ENCODE data around the gene FRMD1. TPM values are rescaled to one million over a fixed set of nuclear protein-coding genes. Genes with fewer than 3 reads are reported as not detected.

Gene FRMD1
- total RNA-seq, 2 experiments from 2014 or later, result not detected

DNA sequence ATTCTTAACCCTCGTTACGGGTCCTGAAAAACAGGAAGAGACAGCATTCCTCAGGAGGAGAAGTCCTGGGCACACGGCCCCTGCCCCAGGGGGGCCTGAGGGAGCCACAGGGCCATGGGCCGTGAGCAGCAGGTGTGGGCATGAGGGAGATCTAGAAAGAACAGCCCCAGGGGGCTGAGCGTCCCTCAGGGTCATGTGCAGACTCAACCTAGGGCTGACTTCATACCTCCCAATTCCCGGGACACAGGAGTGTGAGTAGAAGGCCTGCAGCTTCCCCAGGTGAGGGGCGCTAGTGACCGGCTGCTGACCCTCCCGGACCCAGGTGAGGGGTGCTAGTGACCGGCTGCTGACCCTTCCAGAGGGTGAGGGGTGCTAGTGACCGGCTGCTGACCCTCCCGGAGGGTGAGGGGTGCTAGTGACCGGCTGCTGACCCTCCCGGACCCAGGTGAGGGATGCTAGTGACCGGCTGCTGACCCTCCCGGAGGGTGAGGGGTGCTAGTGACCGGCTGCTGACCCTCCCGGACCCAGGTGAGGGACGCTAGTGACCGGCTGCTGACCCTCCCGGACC is 35.1 kb downstream of the FRMD1 start:
- no peaks in the 10 kb centered on the region for H3K4me1 ChIP-seq (ENCODE audit: insufficient read depth, low read length)
- no peaks in the 10 kb centered on the region for H3K27me3 ChIP-seq (ENCODE audit: control insufficient read depth in 1 of 2, insufficient read depth in 2 of 2, low read length in 2 of 2)
- Mint-ChIP-seq H3K27me3 (no peaks in the 10 kb centered on the region), H3K27ac (no peak overlapping the region), H3K4me3 (no peak overlapping the region), H3K4me1 (ENCODE audit: low read depth) (no peaks in the 10 kb centered on the region), H3K9me3 (no peaks in the 10 kb centered on the region), H3K36me3 (ENCODE audit: low read depth) (no peaks in the 10 kb centered on the region)
- peaks cover 23 to 64% of the 10 kb centered on the region in 2 experiments for H3K9me3 ChIP-seq (ENCODE audit: control insufficient read depth in 1 of 2, insufficient read depth in 1 of 2, low read length in 2 of 2)
- intact Hi-C loops (cut with DNase I, micrococcal nuclease), result no loop called here
- POLR2A ChIA-PET, result no interaction called here
- DNase-seq (no peak), ATAC-seq (ENCODE audit: poor library complexity) (no peak)
- H3K36me3 ChIP-seq (ENCODE audit: insufficient read depth, low read length), result no peaks in the 10 kb centered on the region
- CTCF ChIA-PET, result no interaction called here
- TF ChIP-seq, protein P1, sequence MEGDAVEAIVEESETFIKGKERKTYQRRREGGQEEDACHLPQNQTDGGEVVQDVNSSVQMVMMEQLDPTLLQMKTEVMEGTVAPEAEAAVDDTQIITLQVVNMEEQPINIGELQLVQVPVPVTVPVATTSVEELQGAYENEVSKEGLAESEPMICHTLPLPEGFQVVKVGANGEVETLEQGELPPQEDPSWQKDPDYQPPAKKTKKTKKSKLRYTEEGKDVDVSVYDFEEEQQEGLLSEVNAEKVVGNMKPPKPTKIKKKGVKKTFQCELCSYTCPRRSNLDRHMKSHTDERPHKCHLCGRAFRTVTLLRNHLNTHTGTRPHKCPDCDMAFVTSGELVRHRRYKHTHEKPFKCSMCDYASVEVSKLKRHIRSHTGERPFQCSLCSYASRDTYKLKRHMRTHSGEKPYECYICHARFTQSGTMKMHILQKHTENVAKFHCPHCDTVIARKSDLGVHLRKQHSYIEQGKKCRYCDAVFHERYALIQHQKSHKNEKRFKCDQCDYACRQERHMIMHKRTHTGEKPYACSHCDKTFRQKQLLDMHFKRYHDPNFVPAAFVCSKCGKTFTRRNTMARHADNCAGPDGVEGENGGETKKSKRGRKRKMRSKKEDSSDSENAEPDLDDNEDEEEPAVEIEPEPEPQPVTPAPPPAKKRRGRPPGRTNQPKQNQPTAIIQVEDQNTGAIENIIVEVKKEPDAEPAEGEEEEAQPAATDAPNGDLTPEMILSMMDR (IDR thresholded peaks at IDR 0.05), result no peak
- H3K4me3 ChIP-seq (ENCODE audit: low read length), result no peak overlapping the region
- H3K27ac ChIP-seq (ENCODE audit: low read depth in 1 of 2, low read length in 2 of 2), result no peak overlapping the region

GRCh38 chr6:168043193-168043847 is 35.7 kb downstream of the FRMD1 start:
- ChIA-PET CTCF (no interaction called here), POLR2A (no interaction called here)
- H3K36me3 Mint-ChIP-seq (ENCODE audit: low read depth), result no peaks in the 10 kb centered on the region
- TF ChIP-seq, protein P1 (IDR thresholded peaks at IDR 0.05), result no peak
- no peaks in the 10 kb centered on the region for H3K4me1 Mint-ChIP-seq (ENCODE audit: low read depth)
- no peaks in the 10 kb centered on the region for H3K27me3 ChIP-seq (ENCODE audit: control insufficient read depth in 1 of 2, insufficient read depth in 2 of 2, low read length in 2 of 2)
- peaks cover 28 to 69% of the 10 kb centered on the region in 2 experiments for H3K9me3 ChIP-seq (ENCODE audit: control insufficient read depth in 1 of 2, insufficient read depth in 1 of 2, low read length in 2 of 2)
- H3K9me3 Mint-ChIP-seq, result no peaks in the 10 kb centered on the region
- H3K4me3 Mint-ChIP-seq, result no peak overlapping the region
- DNase-seq (no peak), ATAC-seq (ENCODE audit: poor library complexity) (no peak)
- intact Hi-C loops (cut with DNase I, micrococcal nuclease), result no loop called here
- no peak overlapping the region for H3K4me3 ChIP-seq (ENCODE audit: low read length)
- H3K27ac ChIP-seq (ENCODE audit: low read depth in 1 of 2, low read length in 2 of 2), result no peak overlapping the region
- no peaks in the 10 kb centered on the region for H3K4me1 ChIP-seq (ENCODE audit: insufficient read depth, low read length)
- H3K27me3 Mint-ChIP-seq, result no peaks in the 10 kb centered on the region
- H3K27ac Mint-ChIP-seq, result no peak overlapping the region
- no peaks in the 10 kb centered on the region for H3K36me3 ChIP-seq (ENCODE audit: insufficient read depth, low read length)

DNA sequence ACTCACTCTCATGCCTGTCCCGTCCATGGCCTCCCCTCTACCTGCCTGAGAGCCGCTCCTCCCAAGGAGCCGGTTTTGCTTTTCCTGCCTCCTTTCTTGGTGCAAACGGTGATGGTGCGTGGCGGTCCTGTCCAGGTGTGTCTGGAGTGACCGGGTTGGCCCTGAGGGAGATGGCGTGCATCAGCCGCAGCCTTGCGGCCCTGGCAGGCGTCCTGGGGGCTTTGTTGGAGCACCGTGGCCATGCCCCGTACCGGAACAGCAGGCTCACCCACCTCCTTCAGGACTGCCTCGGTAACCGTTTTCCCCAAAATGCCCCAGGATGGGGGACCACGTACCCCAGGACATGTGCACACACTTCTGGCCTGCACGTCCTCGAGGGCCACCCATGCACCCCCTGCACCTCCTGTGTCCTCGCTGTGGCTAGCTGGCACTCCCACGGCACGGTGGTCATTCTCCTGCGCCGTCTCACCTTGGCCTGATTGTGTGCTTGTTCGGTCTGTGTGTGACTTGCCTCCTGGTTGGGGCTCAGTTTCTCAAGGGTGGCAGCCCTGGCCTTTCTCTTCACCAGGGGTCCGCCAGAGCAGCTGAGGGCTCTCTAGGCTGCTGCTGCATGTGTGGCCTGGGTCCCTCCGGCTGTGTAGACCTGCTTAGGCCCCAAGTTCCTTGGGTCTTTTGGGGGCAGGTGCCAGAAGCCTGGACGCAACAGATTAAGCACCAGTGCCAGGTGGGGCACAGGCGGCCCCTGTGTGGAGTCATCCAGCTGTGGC is 36.4 kb downstream of the FRMD1 start:
- Mint-ChIP-seq H3K36me3 (ENCODE audit: low read depth) (no peaks in the 10 kb centered on the region), H3K4me3 (no peak overlapping the region), H3K4me1 (ENCODE audit: low read depth) (no peaks in the 10 kb centered on the region), H3K9me3 (no peaks in the 10 kb centered on the region), H3K27ac (no peak overlapping the region), H3K27me3 (no peaks in the 10 kb centered on the region)
- ChIA-PET POLR2A (no interaction called here), CTCF (no interaction called here)
- no peak for DNase-seq
- Histone ChIP-seq H3K36me3 (ENCODE audit: insufficient read depth, low read length) (no peaks in the 10 kb centered on the region), H3K27ac (ENCODE audit: low read depth in 1 of 2, low read length in 2 of 2) (no peak overlapping the region), H3K9me3 (ENCODE audit: control insufficient read depth in 1 of 2, insufficient read depth in 1 of 2, low read length in 2 of 2) (peaks cover 35 to 74% of the 10 kb centered on the region in 2 experiments), H3K27me3 (ENCODE audit: control insufficient read depth in 1 of 2, insufficient read depth in 2 of 2, low read length in 2 of 2) (no peaks in the 10 kb centered on the region), H3K4me3 (ENCODE audit: low read length) (no peak overlapping the region), H3K4me1 (ENCODE audit: insufficient read depth, low read length) (no peaks in the 10 kb centered on the region)
- intact Hi-C loops (cut with DNase I, micrococcal nuclease), result no loop called here
- TF ChIP-seq, protein P1 (IDR thresholded peaks at IDR 0.05), result no peak
- no peak for ATAC-seq (ENCODE audit: poor library complexity)

All from CD4-positive, alpha-beta T cell (primary cell).